Left lobe of liver (tissue), 2 donors: ENCODE measurements around the gene NTMT1. TPM values are rescaled to one million over a fixed set of nuclear protein-coding genes. Genes with fewer than 3 reads are reported as not detected.

Experiments used
- ATAC-seq: fragments of 200-7000 bp; cut with Tn5 transposase; one replicate; pipeline ENCODE4 v1.9.1; 2020; ENCODE audit warnings: mild to moderate bottlenecking, moderate library complexity
- DNase-seq: peaks from one replicate; pipeline ENCODE4 v3.0.0-alpha.2; 2020; ENCODE audit warnings: low spot score
- total RNA-seq: library from RNA; stranded (reverse); gene quantifications from one replicate; pipeline ENCODE4 v1.2.1, GENCODE V29; 2021
- donor health status: DM: no; HTN: no; CAD: no; lungs with moderate emphysema.
- donor health status: DM: no; HTN: yes; CAD: no.

Gene NTMT1
- total RNA-seq, 1 donor from 2014 or later, result 19.9 TPM

GRCh38 chr9:129613520-129614175, 12.3 kb upstream of the NTMT1 start:
- DNase-seq (no peak), ATAC-seq (no peak)

GRCh38 chr9:129614932-129615331, 11.0 kb upstream of the NTMT1 start:
- DNase-seq (no peak), ATAC-seq (no peak)

GRCh38 chr9:129615407-129616285, 10.3 kb upstream of the NTMT1 start:
- no peak for ATAC-seq
- DNase-seq, result no peak

- DNase-seq (no peak), ATAC-seq (peak; percentile 56)
These were observed 8.8 kb upstream of the NTMT1 start for GRCh38 chr9:129617167-129617566.

- DNase-seq (no peak), ATAC-seq (peak; percentile 12)
These were observed 5.9 kb upstream of the NTMT1 start for GRCh38 chr9:129619787-129620668.

GRCh38 chr9:129620669-129621295, 5.2 kb upstream of the NTMT1 start, which contains the start of gene C9orf50:
C9orf50 (minus strand) TSS chr9:129621101; CDS start chr9:129620574, 527 bp downstream.
- no peak for DNase-seq
- peak; percentile 47 for ATAC-seq

GRCh38 chr9:129623331-129623730, 2.6 kb upstream of the NTMT1 start:
- DNase-seq, result no peak
- ATAC-seq, result no peak

- no peak for DNase-seq
These were observed 1.7 kb upstream of the NTMT1 start for GRCh38 chr9:129624168-129624759.

GRCh38 chr9:129624947-129625346, 1.0 kb upstream of the NTMT1 start:
- DNase-seq (no peak), ATAC-seq (no peak)

More at GRCh38 chr9:129624168-129624759, 1.7 kb upstream of the NTMT1 start:
- peak; percentile 16 for ATAC-seq

- DNase-seq (peak; percentile 72), ATAC-seq (peak; percentile 74)
These were observed 792 bp downstream of the NTMT1 start for GRCh38 chr9:129626625-129627284.

- DNase-seq, result no peak
- ATAC-seq, result no peak
These were observed 1.8 kb downstream of the NTMT1 start for GRCh38 chr9:129627556-129628440.

- ATAC-seq (no peak), DNase-seq (no peak)
These were observed 2.7 kb downstream of the NTMT1 start for GRCh38 chr9:129628709-129629108.

- no peak for DNase-seq
- ATAC-seq, result no peak
These were observed 3.4 kb downstream of the NTMT1 start for GRCh38 chr9:129629251-129629820.

GRCh38 chr9:129630967-129631673, 5.2 kb downstream of the NTMT1 start:
- no peak for DNase-seq

GRCh38 chr9:129631674-129632129, 5.7 kb downstream of the NTMT1 start:
- DNase-seq, result no peak

More at GRCh38 chr9:129630967-129631673, 5.2 kb downstream of the NTMT1 start:
- ATAC-seq, result no peak

GRCh38 chr9:129632460-129632859, 6.5 kb downstream of the NTMT1 start:
- ATAC-seq (no peak), DNase-seq (no peak)

More at GRCh38 chr9:129631674-129632129, 5.7 kb downstream of the NTMT1 start:
- ATAC-seq, result no peak

- ATAC-seq (no peak), DNase-seq (no peak)
These were observed 7.2 kb downstream of the NTMT1 start for GRCh38 chr9:129633207-129633606.
